Activated CD8-positive, alpha-beta T cell treated with anti-CD3 and anti-CD28 coated beads, Interleukin-2, amount 10 ng/mL, durations not matched to agents 7 days and 5 days (primary cell): ENCODE measurements around the gene CLDN5. TPM values are rescaled to one million over a fixed set of nuclear protein-coding genes. Genes with fewer than 3 reads are reported as not detected.

Experiments
- ATAC-seq: fragments of 150-1000 bp; cut with Tn5 transposase; one replicate; pipeline ENCODE4 v1.10.0; 2021; ENCODE audit warnings: moderate library complexity
- CTCF ChIA-PET: fragments of 350-600 bp; sonication (Branson Sonifier 250); formaldehyde crosslinking; loops from one replicate; lab custom pipeline; 2021; ENCODE audit warnings: antibody characterized with exemption; lab: Charles Lee
- POLR2A ChIA-PET: fragments of 350-600 bp; sonication (Branson Sonifier 250); formaldehyde crosslinking; loops from one replicate; lab custom pipeline; 2021; ENCODE audit warnings: antibody characterized with exemption; lab: Charles Lee
- DNase-seq: peaks from one replicate; pipeline ENCODE4 v3.0.0-alpha.2; 2020
- H3K27ac Mint-ChIP-seq: one replicate; pipeline ENCODE4 v1.8.0; 2021; ENCODE audit warnings: mild to moderate bottlenecking, mixed read lengths
- H3K27me3 Mint-ChIP-seq: one replicate; pipeline ENCODE4 v1.8.0; 2021; ENCODE audit warnings: low read depth, mixed read lengths
- H3K36me3 Mint-ChIP-seq: one replicate; pipeline ENCODE4 v1.8.0; 2021; ENCODE audit warnings: low read depth, mixed read lengths
- H3K4me1 Mint-ChIP-seq: one replicate; pipeline ENCODE4 v1.8.0; 2021; ENCODE audit warnings: low read depth, mixed read lengths
- H3K4me3 Mint-ChIP-seq: one replicate; pipeline ENCODE4 v1.8.0; 2021; ENCODE audit warnings: mild to moderate bottlenecking, mixed read lengths
- H3K9me3 Mint-ChIP-seq: one replicate; pipeline ENCODE4 v1.8.0; 2022; ENCODE audit warnings: mixed read lengths; ENCODE audit not compliant: insufficient read depth
- total RNA-seq, 2 experiments: library from RNA; stranded (reverse); gene quantifications; one replicate each; pipeline ENCODE4 v1.2.3, GENCODE V29; 2021

CLDN5 gene, protein sequence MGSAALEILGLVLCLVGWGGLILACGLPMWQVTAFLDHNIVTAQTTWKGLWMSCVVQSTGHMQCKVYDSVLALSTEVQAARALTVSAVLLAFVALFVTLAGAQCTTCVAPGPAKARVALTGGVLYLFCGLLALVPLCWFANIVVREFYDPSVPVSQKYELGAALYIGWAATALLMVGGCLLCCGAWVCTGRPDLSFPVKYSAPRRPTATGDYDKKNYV
- not detected for total RNA-seq

DNA sequence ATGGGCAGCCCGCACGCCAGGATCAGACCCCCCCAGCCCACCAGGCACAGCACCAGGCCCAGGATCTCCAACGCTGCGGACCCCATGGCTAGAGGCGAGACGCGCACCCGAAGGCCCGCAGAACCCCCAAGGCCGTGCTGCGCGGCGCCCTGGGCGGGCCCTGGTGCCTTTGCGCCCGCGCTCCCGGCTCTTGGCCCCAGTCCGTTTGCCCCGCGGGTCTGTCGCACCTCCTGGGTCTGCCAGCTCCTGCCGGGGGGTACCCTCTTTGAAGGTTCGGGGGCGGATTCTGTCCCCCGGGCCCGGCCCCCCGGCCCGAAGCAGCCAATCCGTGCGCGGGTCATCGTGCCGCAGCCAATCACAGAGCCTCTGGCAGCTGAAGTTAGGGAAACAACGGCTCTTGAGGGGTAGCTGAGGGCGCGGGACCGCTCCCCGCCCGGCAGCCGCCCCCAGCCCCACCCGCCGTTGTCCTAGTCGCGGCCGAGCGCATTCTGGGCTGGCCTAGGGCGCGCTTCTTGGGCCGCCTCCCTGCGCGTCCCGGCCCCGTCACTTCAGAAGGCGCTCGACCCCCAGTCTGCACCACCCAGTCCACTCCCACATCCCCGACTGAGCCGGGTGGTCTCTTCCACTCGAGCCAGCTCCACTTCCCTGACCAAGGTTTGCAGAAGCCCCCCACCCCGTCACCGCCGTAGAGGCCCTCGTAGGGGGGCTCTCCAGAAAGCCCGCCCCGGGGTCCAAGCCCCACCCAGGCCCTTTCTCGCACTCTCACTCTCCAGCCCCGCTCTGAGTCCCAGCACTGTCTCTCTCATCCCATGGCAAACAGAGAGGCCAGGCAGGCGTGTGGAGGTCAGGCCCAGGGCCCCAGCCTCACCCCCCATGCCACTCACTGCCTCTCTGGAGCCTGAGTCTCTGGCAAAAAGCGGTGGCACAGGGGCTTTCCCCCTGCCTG lies at the start of gene CLDN5:
Gene CLDN5 (minus strand): TSS at position 241 of the 946 bp plus-strand sequence. CDS start 155 bp downstream, at position 86.
- Mint-ChIP-seq H3K4me3 (peak within 1 kb of the TSS; percentile 34), H3K4me1 (peaks cover 16% of the 10 kb centered on the region), H3K27me3 (peaks cover 28% of the 10 kb centered on the region), H3K27ac (peak within 1 kb of the TSS; percentile 26), H3K36me3 (peaks cover 9% of the 10 kb centered on the region), H3K9me3 (no peaks in the 10 kb centered on the region)
- ChIA-PET POLR2A (no interaction called here), CTCF (interaction anchor here (0.5 kb wide), 1 partner anchor 46 kb away, joined by 3 read pairs; no protein-coding TSS in a partner anchor)
- DNase-seq (no peak), ATAC-seq (peak; percentile 35)

DNA sequence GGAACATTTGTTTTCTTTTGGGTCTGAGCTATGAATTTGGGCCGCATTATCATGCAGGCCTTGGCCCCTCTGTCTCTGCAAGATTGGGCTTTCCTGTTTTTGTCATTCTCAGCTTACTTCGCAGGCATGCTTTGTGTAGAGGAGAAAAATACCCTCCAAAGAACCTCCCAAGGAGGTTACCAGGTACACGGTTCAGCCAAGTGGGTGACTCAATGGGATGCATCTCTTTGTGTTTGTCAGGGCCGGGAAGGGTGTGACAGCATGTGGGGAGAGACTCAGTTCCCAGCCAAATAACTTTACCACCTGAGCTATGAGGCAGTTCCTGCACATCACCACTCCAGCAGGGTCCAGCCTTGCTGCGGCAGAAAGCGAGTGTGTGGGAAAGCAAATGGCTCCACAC lies 47.8 kb upstream of the CLDN5 start:
- ChIA-PET POLR2A (no interaction called here), CTCF (interaction anchor here (2.5 kb wide), 1 partner anchor 58 kb away, joined by 8 read pairs; no protein-coding TSS in a partner anchor)
- Mint-ChIP-seq H3K27ac (no peak overlapping the region), H3K36me3 (no peaks in the 10 kb centered on the region), H3K4me1 (peaks cover 6% of the 10 kb centered on the region), H3K4me3 (no peak overlapping the region), H3K27me3 (peaks cover 3% of the 10 kb centered on the region), H3K9me3 (no peaks in the 10 kb centered on the region)
- DNase-seq = no peak
- ATAC-seq = no peak

DNA sequence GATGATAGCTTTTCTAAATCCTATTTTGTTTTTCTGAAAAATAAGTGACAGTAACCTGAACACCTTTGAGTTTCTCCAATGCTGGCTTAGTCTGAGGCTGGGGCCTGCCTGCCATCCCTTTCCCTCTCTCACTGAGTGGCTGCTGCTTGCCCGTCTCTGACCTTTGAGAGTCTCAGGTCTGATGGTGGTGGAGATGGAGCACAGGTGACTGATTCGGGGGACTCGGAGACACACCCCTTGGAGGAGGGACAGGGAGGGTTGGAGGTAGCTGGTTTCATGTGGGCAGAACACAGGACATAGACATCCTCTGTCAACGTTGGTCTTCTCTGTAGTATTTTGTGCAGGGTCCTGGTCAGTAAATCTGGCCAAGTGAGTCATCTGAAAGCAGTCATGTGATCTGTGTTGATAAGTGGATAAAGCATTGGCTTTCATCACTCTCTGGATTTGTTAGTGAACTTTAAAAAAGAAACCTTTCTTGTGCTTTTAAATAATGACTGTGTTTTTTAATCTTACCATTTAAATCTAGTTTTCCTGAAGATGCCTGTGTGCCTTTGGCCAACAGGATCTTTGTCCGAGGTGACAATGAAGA lies 47.1 kb upstream of the CLDN5 start:
- Mint-ChIP-seq H3K27me3 (peaks cover 3% of the 10 kb centered on the region), H3K36me3 (no peaks in the 10 kb centered on the region), H3K9me3 (no peaks in the 10 kb centered on the region), H3K4me1 (no peaks in the 10 kb centered on the region), H3K4me3 (no peak overlapping the region), H3K27ac (no peak overlapping the region)
- ATAC-seq = no peak
- CTCF ChIA-PET = interaction anchor here (2.5 kb wide), 1 partner anchor 58 kb away, joined by 8 read pairs; no protein-coding TSS in a partner anchor
- POLR2A ChIA-PET = no interaction called here
- DNase-seq = no peak

DNA sequence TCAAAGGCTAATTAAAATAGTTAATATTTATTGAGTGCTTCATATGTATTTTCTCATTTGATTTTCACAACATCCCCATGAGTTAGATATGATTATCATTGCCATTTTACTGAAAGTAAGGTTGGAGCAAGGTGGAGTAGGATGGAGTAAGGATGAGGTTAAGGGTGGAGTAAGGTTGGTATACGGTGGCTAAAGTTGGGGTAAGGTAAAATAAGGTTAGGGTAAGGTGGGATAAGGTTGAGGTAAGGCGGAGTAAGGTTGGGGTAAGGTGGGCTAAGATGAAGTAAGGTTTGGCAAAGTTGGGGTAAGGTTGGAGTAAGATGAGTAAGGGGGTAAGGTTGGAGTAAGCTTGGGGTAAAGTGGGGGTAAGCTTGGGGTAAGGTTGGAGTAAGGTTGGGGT lies 45.8 kb upstream of the CLDN5 start:
- no peak for ATAC-seq
- Mint-ChIP-seq H3K27me3 (peaks cover 3% of the 10 kb centered on the region), H3K4me1 (no peaks in the 10 kb centered on the region), H3K27ac (no peak overlapping the region), H3K9me3 (no peaks in the 10 kb centered on the region), H3K4me3 (no peak overlapping the region), H3K36me3 (no peaks in the 10 kb centered on the region)
- CTCF ChIA-PET = interaction anchor here (0.7 to 2.5 kb wide), 3 partner anchors 46 to 60 kb away, joined by 3 to 8 read pairs (median 7); no protein-coding TSS in a partner anchor
- POLR2A ChIA-PET = no interaction called here
- DNase-seq = no peak

GRCh38 chr22:19569276-19569640 lies 45.0 kb upstream of the CLDN5 start:
- Mint-ChIP-seq H3K27me3 (peaks cover 3% of the 10 kb centered on the region), H3K36me3 (no peaks in the 10 kb centered on the region), H3K9me3 (no peaks in the 10 kb centered on the region), H3K27ac (no peak overlapping the region), H3K4me1 (no peaks in the 10 kb centered on the region), H3K4me3 (no peak overlapping the region)
- ATAC-seq (no peak), DNase-seq (no peak)
- ChIA-PET CTCF (interaction anchor here (1.5 kb wide), 1 partner anchor 60 kb away, joined by 7 read pairs; no protein-coding TSS in a partner anchor), POLR2A (no interaction called here)

DNA sequence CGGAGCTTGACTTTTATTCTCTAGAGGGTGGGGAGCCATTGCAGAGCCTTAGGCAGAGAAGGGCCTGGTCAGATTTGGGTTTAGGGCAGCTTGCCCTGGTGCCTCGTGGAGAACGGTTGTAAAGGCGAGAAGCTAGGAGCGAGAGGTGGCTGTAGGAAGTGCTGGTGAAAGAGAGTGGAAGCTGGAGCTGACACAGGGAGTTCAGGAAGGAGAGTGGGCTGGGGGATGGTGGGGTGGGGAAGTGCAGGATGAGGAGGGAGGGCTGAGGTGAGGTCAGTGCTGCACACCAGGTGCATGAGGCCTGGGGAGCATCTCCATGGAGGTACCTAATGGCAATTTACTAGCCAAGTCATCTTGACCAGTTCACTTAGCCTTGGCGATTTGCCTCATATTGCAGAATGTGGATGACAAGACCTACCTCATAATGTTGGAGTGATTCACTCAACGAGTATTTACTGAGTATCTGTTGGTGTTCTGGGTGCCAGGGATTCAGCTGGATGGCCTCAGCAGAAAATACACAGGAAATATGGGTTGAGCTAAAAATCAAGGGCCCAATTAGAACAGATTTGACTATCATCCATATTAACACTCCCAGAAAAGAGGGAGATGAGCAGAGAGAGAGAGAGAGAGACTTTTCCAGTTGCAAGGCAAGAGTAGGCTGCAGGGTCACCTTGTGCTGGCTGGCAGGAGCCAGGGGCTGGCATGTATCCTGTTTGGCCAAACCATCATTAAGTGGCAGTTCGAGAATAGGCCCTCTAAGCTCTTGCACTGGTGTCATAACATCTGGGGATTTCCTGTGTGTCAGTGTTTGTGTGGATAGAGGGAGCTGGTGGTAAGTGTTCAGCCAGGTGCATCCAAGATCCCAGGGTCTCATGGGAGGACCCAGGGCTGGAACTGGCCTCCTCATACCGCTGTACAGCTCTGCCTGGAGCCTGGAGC lies 44.4 kb upstream of the CLDN5 start:
- H3K36me3 Mint-ChIP-seq = no peaks in the 10 kb centered on the region
- H3K4me1 Mint-ChIP-seq = no peaks in the 10 kb centered on the region

GRCh38 chr22:19567157-19568009 lies 43.2 kb upstream of the CLDN5 start:
- no peaks in the 10 kb centered on the region for H3K27me3 Mint-ChIP-seq
- H3K36me3 Mint-ChIP-seq = no peaks in the 10 kb centered on the region
- H3K9me3 Mint-ChIP-seq = no peaks in the 10 kb centered on the region
- ChIA-PET CTCF (no interaction called here), POLR2A (no interaction called here)
- no peaks in the 10 kb centered on the region for H3K4me1 Mint-ChIP-seq
- no peak overlapping the region for H3K4me3 Mint-ChIP-seq
- ATAC-seq = no peak
- no peak overlapping the region for H3K27ac Mint-ChIP-seq
- DNase-seq = no peak

More for the DNA sequence above, 44.4 kb upstream of the CLDN5 start:
- no peak for ATAC-seq
- ChIA-PET CTCF (interaction anchor here (1.5 kb wide), 1 partner anchor 61 kb away, joined by 7 read pairs; no protein-coding TSS in a partner anchor), POLR2A (no interaction called here)
- no peak for DNase-seq
- H3K27me3 Mint-ChIP-seq = peaks cover under 1% of the 10 kb centered on the region
- H3K27ac Mint-ChIP-seq = no peak overlapping the region
- H3K9me3 Mint-ChIP-seq = no peaks in the 10 kb centered on the region
- no peak overlapping the region for H3K4me3 Mint-ChIP-seq

DNA sequence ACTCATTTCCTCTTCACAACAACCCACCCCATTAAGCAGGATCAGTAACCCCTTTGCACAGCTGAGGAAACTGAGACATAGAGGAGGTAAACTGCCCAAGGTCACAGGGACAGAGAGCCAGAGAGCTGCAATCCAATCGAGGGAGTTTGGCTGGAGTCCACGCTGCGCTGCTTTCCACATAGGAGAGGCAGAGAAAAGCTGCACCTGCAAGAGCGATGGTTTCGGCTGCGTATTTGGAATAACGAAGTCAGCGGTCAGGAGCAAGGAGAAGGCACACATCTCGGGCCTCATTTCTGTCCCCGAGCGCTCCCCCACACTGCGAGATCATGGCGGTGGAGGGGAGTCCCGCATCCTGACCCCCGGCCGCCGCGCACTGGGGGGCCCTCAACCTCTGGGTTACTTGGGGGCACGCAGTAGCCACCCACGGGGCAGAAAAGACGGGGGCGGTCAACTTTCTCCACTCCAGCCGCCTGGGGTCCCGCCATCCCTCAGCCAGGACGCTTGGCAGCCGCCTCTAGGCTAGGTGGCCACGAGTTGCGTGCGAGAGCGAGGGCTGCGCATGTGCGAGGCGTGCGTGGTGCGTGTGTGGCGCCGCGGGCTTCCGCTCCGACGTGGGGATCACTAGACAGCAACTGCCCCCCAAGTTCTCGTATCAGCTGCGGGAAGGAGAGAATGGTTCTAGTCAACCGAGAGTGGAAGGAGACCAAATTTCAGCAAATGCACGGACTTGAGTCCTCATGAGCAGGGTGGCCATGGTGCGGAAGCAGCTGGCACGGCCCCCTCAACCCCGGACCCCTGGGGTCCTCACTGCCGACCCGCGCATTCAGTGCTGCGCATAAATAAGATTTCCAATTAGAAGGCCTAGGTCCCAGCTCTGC lies 42.3 kb upstream of the CLDN5 start:
- ATAC-seq (no peak), DNase-seq (no peak)
- Mint-ChIP-seq H3K4me3 (no peak overlapping the region), H3K27ac (no peak overlapping the region), H3K4me1 (no peaks in the 10 kb centered on the region), H3K9me3 (no peaks in the 10 kb centered on the region), H3K36me3 (no peaks in the 10 kb centered on the region), H3K27me3 (no peaks in the 10 kb centered on the region)
- ChIA-PET POLR2A (interaction anchor here (0.6 kb wide), 1 partner anchor 16 kb away, joined by 3 read pairs; no protein-coding TSS in a partner anchor), CTCF (interaction anchor here (2.3 kb wide), 1 partner anchor 10 kb away, joined by 6 read pairs; no protein-coding TSS in a partner anchor)

DNA sequence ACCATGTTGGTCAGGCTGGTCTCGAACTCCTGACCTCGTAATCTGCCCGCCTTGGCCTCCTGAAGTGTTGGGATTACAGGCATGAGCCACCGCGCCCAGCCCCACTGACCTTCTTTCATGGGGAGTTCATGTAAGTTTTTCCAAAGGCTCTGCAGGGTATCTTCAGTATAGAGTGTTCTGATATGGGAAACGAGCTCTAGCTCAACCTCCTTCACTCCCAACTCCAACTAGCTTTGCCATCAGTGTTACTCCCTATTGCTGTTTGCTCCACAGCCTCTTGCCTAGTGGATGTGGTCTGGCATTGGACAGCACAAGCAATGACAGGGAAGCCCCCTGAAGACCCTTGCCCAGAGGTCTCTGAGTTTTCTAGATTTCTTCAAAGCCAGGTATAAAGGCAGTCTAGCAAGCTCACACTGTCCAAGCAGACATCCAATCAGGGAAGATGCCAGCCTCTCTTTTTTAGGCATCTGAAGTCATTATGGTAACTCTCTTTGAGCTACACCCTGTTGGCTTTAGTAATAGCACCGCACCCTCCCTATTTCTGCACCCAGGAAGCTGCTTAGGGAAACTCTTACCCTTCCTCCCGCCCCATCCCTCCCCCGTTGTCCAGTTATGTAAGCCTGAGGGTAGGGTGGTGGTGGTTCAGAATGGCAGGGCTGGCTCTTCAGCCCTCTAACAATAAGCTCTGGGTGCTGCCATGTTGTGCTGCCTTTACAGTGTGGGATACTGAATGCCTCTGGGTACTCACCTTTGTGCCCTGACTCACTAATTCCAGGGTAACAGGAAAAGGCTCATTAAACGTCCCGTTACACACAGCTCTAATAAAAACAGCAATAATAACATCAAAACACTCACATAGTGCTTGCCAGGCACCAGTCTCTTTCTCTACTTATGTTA lies 41.4 kb upstream of the CLDN5 start:
- H3K27me3 Mint-ChIP-seq = no peaks in the 10 kb centered on the region
- no peaks in the 10 kb centered on the region for H3K9me3 Mint-ChIP-seq
- ChIA-PET POLR2A (no interaction called here), CTCF (interaction anchor here (2.3 kb wide), 1 partner anchor 11 kb away, joined by 6 read pairs; no protein-coding TSS in a partner anchor)
- H3K4me1 Mint-ChIP-seq = no peaks in the 10 kb centered on the region
- H3K27ac Mint-ChIP-seq = no peak overlapping the region
- DNase-seq = no peak
- H3K4me3 Mint-ChIP-seq = no peak overlapping the region
- no peak for ATAC-seq
- no peaks in the 10 kb centered on the region for H3K36me3 Mint-ChIP-seq
